ENCODE data around the gene RAB43. TPM values are rescaled to one million over a fixed set of nuclear protein-coding genes. Genes with fewer than 3 reads are reported as not detected.
"Not testable (repeated sequence)": the region's sequence is repeated elsewhere in the genome, so short reads cannot be mapped to it uniquely, and the experiment has no call there.

RAB43 gene
- total RNA-seq, 4 donors from 2014 or later: 12.8 to 18.5 (median 16.3) TPM

- DNase-seq (ENCODE audit: low spot score): no peak
- peak; percentile 94 for ATAC-seq (ENCODE audit: low FRiP score)
- TF ChIP-seq CTCF (IDR thresholded peaks at IDR 0.05): peak in 2 of 3 donors; percentile 22 to 65
These were observed 39.6 kb upstream of the RAB43 start, which contains the start of gene ISY1 for GRCh38 chr3:129160891-129161859. TSS of gene ISY1 (minus strand) at chr3:129161063. CDS start at chr3:129160975, 88 bp downstream.

GRCh38 chr3:129144786-129145185 is 23.2 kb upstream of the RAB43 start:
- ATAC-seq (ENCODE audit: low FRiP score) (no peak), DNase-seq (ENCODE audit: low spot score) (no peak)
- no peak for TF ChIP-seq CTCF (IDR thresholded peaks at IDR 0.05)

GRCh38 chr3:129141011-129141410 is 19.4 kb upstream of the RAB43 start:
- ATAC-seq (ENCODE audit: low FRiP score); DNase-seq (ENCODE audit: low spot score): not testable (repeated sequence)

GRCh38 chr3:129139911-129140310 is 18.3 kb upstream of the RAB43 start:
- TF ChIP-seq CTCF (IDR thresholded peaks at IDR 0.05): no peak
- ATAC-seq (ENCODE audit: low FRiP score) (no peak), DNase-seq (ENCODE audit: low spot score) (no peak)

GRCh38 chr3:129136275-129136674 is 14.7 kb upstream of the RAB43 start:
- not testable (repeated sequence) for ATAC-seq (ENCODE audit: low FRiP score); DNase-seq (ENCODE audit: low spot score)

- no peak for TF ChIP-seq CTCF (IDR thresholded peaks at IDR 0.05)
- ATAC-seq (ENCODE audit: low FRiP score) (no peak), DNase-seq (ENCODE audit: low spot score) (no peak)
These were observed 10.7 kb upstream of the RAB43 start for GRCh38 chr3:129132097-129132866.

- DNase-seq (ENCODE audit: low spot score) (no peak), ATAC-seq (ENCODE audit: low FRiP score) (no peak)
- no peak for TF ChIP-seq CTCF (IDR thresholded peaks at IDR 0.05)
These were observed 10.0 kb upstream of the RAB43 start for GRCh38 chr3:129131465-129132088.
